Right renal cortex interstitium (tissue), 3 donors: ENCODE results near the gene LAMA4. TPM values are rescaled to one million over a fixed set of nuclear protein-coding genes. Genes with fewer than 3 reads are reported as not detected.

Source experiments
- DNase-seq, 3 donors: peaks; one replicate each; pipeline ENCODE4 v3.0.0-alpha.2; 2013; ENCODE audit warnings: low read depth in 3 of 3, low spot score in 2 of 3
- polyA plus RNA-seq, 3 donors: library from polyadenylated mRNA; unstranded; fragments of 120-200 nt; gene quantifications; one replicate each; pipeline ENCODE4 v1.2.1, GENCODE V29; 2013; ENCODE audit not compliant: insufficient read length in 3 of 3

LAMA4 gene
- polyA plus RNA-seq, 3 donors: 78.7 to 97.0 (median 83.5) TPM

- DNase-seq: no peak
These were observed 12.4 kb downstream of the LAMA4 start for GRCh38 chr6:112241820-112242429.

- no peak for DNase-seq
These were observed 16.8 kb downstream of the LAMA4 start for GRCh38 chr6:112237595-112237994.

- no peak for DNase-seq
These were observed 17.3 kb downstream of the LAMA4 start for GRCh38 chr6:112237066-112237465.

GRCh38 chr6:112235956-112236355 lies 18.4 kb downstream of the LAMA4 start:
- no peak for DNase-seq

- DNase-seq: no peak
These were observed 19.8 kb downstream of the LAMA4 start for GRCh38 chr6:112234601-112235000.

GRCh38 chr6:112233847-112234246 lies 20.5 kb downstream of the LAMA4 start:
- DNase-seq: no peak

GRCh38 chr6:112232845-112233256 lies 21.5 kb downstream of the LAMA4 start:
- DNase-seq: no peak

- DNase-seq: no peak
These were observed 22.7 kb downstream of the LAMA4 start for GRCh38 chr6:112231594-112232060.

GRCh38 chr6:112231164-112231563 lies 23.2 kb downstream of the LAMA4 start:
- DNase-seq: no peak

GRCh38 chr6:112228480-112229332 lies 25.7 kb downstream of the LAMA4 start:
- no peak for DNase-seq

- DNase-seq: no peak
These were observed 26.4 kb downstream of the LAMA4 start for GRCh38 chr6:112227992-112228391.

GRCh38 chr6:112227411-112227810 lies 27.0 kb downstream of the LAMA4 start:
- DNase-seq: no peak

- no peak for DNase-seq
These were observed 28.7 kb downstream of the LAMA4 start for GRCh38 chr6:112225691-112226090.

GRCh38 chr6:112224088-112224487 lies 30.3 kb downstream of the LAMA4 start:
- no peak for DNase-seq

- no peak for DNase-seq
These were observed 31.1 kb downstream of the LAMA4 start for GRCh38 chr6:112223070-112223861.

- no peak for DNase-seq
These were observed 32.1 kb downstream of the LAMA4 start for GRCh38 chr6:112221981-112222852.

GRCh38 chr6:112221561-112221960 lies 32.8 kb downstream of the LAMA4 start:
- no peak for DNase-seq

GRCh38 chr6:112218563-112218962 lies 35.8 kb downstream of the LAMA4 start:
- DNase-seq: no peak

GRCh38 chr6:112216662-112217551 lies 37.5 kb downstream of the LAMA4 start:
- no peak for DNase-seq
